Measurements from ENCODE around the gene RASL10B.

RASL10B gene

GRCh38 chr17:35763767-35764122, 32.3 kb downstream of the RASL10B start:
- DNase-seq (ENCODE audit: extremely low read depth in 1 of 2, low read depth in 1 of 2): no peak

DNA sequence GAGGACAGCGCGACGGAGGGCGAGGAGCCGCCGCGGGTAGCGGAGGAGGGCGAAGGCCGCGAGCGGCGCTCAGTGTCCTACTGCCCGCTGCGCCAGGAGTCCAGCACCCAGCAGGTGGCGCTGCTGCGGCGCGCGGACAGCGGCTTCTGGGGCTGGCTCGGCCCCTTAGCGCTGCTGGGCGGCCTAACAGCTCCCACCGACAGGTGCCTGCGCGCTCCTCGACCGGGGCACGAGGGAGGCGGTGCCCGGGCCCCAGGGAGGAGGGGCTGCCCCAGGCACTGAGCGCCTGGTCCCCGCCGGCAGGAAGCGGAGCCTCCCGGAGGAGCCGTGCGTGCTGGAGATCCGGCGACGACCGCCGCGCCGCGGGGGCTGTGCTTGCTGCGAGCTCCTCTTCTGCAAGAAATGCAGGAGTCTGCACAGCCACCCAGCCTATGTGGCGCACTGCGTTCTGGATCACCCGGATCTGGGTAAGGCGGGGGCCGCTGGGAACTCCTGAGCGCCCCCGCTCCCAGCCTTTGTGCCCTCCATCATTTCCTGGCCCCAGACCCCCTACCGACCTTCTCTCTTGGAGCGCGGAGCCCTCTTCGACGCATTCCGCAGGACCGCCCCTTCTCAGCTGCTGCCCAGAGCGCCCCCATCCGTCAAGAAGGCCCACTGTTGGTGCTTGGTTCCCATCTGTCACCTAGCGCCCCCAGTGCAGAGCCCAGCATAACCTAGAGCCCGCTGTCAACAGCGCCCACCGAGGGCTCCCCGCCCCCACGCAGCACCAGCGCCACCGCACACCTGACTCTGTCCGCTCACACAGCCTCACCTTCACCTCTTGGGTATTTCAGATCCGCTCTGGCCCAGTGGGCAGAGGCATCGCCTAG, 32.9 kb downstream of the RASL10B start:
- peak; percentile 62 to 78 for DNase-seq (ENCODE audit: extremely low read depth in 1 of 2, low read depth in 1 of 2)

GRCh38 chr17:35765086-35765710, 33.8 kb downstream of the RASL10B start:
- no peak for DNase-seq (ENCODE audit: extremely low read depth in 1 of 2, low read depth in 1 of 2)

- DNase-seq (ENCODE audit: extremely low read depth in 1 of 2, low read depth in 1 of 2): no peak
These were observed 34.5 kb downstream of the RASL10B start for GRCh38 chr17:35765756-35766488.

- no peak for DNase-seq (ENCODE audit: extremely low read depth in 1 of 2, low read depth in 1 of 2)
These were observed 35.0 kb downstream of the RASL10B start for GRCh38 chr17:35766489-35766877.

- DNase-seq (ENCODE audit: extremely low read depth in 1 of 2, low read depth in 1 of 2): no peak
These were observed 35.6 kb downstream of the RASL10B start for GRCh38 chr17:35766903-35767510.

- no peak for DNase-seq (ENCODE audit: extremely low read depth in 1 of 2, low read depth in 1 of 2)
These were observed 37.4 kb downstream of the RASL10B start for GRCh38 chr17:35768797-35769196.

DNA sequence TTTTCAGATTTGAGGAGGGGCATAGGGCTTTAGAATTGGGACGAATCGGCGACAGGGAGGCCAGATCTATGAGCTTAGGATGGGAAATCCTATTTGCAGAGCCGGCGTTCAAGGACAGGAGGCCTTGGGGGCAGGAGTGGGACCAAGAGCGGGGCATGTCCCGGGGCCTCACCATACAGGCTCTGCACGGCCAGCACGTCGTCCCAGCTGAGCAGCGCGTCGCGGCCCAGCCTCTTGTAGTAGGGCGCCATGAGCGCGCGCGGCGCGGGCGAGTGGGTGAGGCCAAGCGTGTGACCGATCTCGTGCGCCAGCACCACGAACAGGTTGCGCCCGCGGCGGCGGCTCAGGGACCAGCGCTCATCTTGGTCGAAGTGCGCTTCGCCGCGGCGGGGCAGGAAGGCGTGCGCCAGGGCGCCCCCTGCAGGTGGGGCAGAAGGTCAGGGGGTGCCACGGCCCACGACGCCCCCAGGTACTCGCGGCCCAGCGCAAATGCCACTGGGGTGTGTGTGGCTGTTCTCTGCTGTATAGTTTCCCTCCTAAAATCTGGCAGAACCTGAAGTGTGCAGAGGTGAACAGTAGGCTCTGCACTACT, 38.6 kb downstream of the RASL10B start:
- no peak for DNase-seq (ENCODE audit: extremely low read depth in 1 of 2, low read depth in 1 of 2)

DNA sequence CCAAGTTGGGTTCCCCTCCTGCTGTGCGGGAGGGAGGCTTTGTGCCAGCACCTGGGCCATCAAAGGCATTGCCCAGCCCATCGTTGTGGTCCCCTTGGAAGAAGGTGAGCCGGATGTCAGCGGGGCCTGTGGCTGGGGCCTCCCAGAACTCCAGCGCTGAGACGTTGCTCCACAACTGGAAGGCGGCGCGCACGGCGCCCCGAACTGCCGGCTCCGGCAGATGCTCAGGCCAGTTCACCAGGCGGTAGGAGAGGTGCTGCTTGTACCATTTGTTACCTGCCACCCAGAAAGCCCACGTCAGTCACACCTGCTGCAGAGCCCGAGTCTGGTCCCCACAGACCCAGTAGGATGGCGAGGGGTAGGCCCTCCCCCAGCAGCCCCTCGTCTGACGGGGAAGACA, 41.7 kb downstream of the RASL10B start:
- DNase-seq (ENCODE audit: extremely low read depth in 1 of 2, low read depth in 1 of 2): no peak

- no peak for DNase-seq (ENCODE audit: extremely low read depth in 1 of 2, low read depth in 1 of 2)
These were observed 42.4 kb downstream of the RASL10B start for GRCh38 chr17:35773679-35774425.

- no peak for DNase-seq (ENCODE audit: extremely low read depth in 1 of 2, low read depth in 1 of 2)
These were observed 43.1 kb downstream of the RASL10B start for GRCh38 chr17:35774499-35774898.

DNA sequence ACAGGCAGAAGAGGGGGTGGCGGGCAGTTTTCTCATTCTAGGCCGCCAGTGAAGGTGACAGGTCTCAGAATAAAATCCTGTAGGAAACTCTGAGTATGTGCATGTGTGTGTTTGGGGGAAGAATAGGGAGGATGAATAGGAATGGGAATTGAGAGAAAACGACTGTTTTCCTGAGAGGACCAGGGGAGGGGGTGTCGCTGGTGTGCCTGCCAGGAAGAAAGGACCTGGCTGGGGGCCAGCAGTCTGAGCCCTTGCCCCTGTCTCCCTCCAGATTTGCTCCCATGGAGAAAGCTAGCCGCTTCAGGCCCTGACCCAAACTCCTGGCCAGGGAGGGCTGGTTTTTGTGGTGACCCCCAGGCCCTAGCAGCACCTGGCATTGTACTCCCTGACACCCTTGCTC, 43.6 kb downstream of the RASL10B start:
- no peak for DNase-seq (ENCODE audit: extremely low read depth in 1 of 2, low read depth in 1 of 2)

DNA sequence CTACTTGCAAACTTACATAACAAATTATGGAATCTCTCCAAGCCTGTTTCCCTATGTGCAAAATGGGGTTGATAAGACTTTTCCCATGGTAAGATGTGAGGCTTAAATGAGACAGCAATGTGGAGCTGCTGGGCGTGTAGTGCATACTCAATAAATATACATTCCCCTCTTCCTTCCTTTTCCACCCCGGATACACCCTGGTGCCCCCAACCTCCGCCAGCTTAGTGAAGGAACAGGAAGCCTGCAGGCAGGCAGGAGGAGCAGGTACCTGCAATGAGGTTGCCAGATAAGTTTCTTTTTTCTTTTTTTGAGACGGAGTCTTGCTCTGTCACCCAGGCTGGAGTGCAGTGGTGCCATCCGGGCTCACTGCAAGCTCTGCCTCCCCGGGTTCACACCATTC, 44.1 kb downstream of the RASL10B start:
- no peak for DNase-seq (ENCODE audit: extremely low read depth in 1 of 2, low read depth in 1 of 2)

- no peak for DNase-seq (ENCODE audit: extremely low read depth in 1 of 2, low read depth in 1 of 2)
These were observed 47.3 kb downstream of the RASL10B start for GRCh38 chr17:35778641-35779196.

DNA sequence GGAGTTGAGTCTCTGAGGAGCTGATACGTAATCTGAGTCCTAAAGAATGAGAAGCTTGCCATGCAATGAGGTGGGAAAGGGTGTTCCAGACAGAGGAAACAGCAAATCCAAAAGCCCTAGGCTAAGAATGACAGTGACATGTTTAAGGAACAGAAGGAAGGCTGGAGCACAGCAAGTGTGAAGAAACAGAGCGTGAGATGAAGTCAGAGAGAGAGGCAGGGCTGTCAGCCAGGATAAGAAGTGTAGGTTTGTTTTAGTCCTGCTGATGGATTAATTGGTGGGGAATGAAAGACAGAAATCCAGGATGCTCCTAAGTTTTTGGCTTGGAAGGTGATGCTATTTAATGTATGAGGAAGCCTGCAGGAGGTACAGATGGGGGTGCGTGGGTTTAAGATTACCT, 49.5 kb downstream of the RASL10B start:
- no peak for DNase-seq (ENCODE audit: extremely low read depth in 1 of 2, low read depth in 1 of 2)

DNA sequence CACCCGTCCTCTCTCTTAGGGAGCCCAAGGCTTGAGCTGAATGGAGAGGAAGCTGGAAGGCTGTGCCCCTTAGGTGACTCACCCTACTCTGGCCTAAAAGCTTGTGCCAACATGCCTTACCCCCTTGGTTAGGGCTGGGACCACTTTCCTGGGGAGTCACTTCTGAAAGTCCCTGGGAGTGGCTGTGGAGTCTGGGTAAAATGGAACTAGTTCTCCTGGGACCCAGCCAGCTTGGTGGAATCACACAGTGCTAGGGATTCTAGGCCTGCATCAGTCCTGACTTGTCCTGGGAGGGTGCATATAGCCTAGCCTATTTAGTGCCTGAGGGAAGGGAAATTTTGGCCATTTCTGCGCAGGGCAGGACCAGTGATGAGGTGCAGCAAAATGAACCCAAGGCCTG, 53.5 kb downstream of the RASL10B start:
- DNase-seq (ENCODE audit: extremely low read depth in 1 of 2, low read depth in 1 of 2): no peak

GRCh38 chr17:35786941-35787432, 55.5 kb downstream of the RASL10B start:
- no peak for DNase-seq (ENCODE audit: extremely low read depth in 1 of 2, low read depth in 1 of 2)

- no peak for DNase-seq (ENCODE audit: extremely low read depth in 1 of 2, low read depth in 1 of 2)
These were observed 57.3 kb downstream of the RASL10B start for GRCh38 chr17:35788477-35789368.

GRCh38 chr17:35790841-35791240, 59.4 kb downstream of the RASL10B start:
- DNase-seq (ENCODE audit: extremely low read depth in 1 of 2, low read depth in 1 of 2): no peak
